ENCODE data around the gene PABPN1L. TPM values are rescaled to one million over a fixed set of nuclear protein-coding genes. Genes with fewer than 3 reads are reported as not detected.
A peak's percentile ranks its signal among the peaks of the same experiment; 100 is the strongest.

PABPN1L gene
- total and polyA plus RNA-seq, 2 of the 13 experiments (the other 11 are each of a cell fraction or from before 2014, with no cell fraction given): not detected

- TF ChIP-seq ZNF142 (CRISPR knock-in tag; IDR thresholded peaks at IDR 0.05) (no peak), CHD2 (IDR thresholded peaks at IDR 0.05; ENCODE audit: low read depth, low read length) (0 out of 2 replicates have a peak, but pooled peaks have one; percentile 34), CC2D1A (CRISPR knock-in tag; IDR thresholded peaks at IDR 0.05) (no peak), ZMYM3 (CRISPR knock-in tag; IDR thresholded peaks at IDR 0.05) (peak; percentile 27; the same call in 1 of the 2 replicates), ZNF251 (CRISPR knock-in tag; IDR thresholded peaks at IDR 0.05) (0 out of 2 replicates have a peak, but pooled peaks have one; percentile 14), ZNF776 (CRISPR knock-in tag; IDR thresholded peaks at IDR 0.05) (no peak; the same call in 1 of the 2 replicates), ZNF10 (CRISPR knock-in tag; IDR thresholded peaks at IDR 0.05; ENCODE audit: borderline replicate concordance, low read depth) (no peak), ZFP36 (IDR thresholded peaks at IDR 0.05; ENCODE audit: borderline replicate concordance, low read depth, low read length, partially characterized antibody) (no peak), GZF1 (CRISPR knock-in tag; IDR thresholded peaks at IDR 0.05) (peak; percentile 79; the same call in 1 of the 2 replicates), EHMT2 (IDR thresholded peaks at IDR 0.05; ENCODE audit: borderline replicate concordance, low read depth, low read length) (peak; percentile 37; the same call in 1 of the 2 replicates), RNF219 (CRISPR knock-in tag; IDR thresholded peaks at IDR 0.05) (no peak), GATAD1 (CRISPR knock-in tag; IDR thresholded peaks at IDR 0.05) (peak; percentile 48), ZFP36L1 (CRISPR knock-in tag; IDR thresholded peaks at IDR 0.05) (no peak), SOX6 (IDR thresholded peaks at IDR 0.05) (no peak), SOX6 (CRISPR knock-in tag; IDR thresholded peaks at IDR 0.05) (no peak; the same call in 1 of the 2 replicates), EEA1 (CRISPR knock-in tag; IDR thresholded peaks at IDR 0.05; ENCODE audit: borderline replicate concordance) (no peak), REPIN1 (CRISPR knock-in tag; IDR thresholded peaks at IDR 0.05; ENCODE audit: borderline replicate concordance, low read depth) (no peak), ZBTB2 (CRISPR knock-in tag; IDR thresholded peaks at IDR 0.05; ENCODE audit: low read depth) (no peak; the same call in 1 of the 2 replicates), CHD4 (IDR thresholded peaks at IDR 0.05; ENCODE audit: borderline replicate concordance, low read length) (no peak; the same call in 1 of the 2 replicates), PHF21A (CRISPR knock-in tag; IDR thresholded peaks at IDR 0.05) (no peak), ZNF350 (CRISPR knock-in tag; IDR thresholded peaks at IDR 0.05; ENCODE audit: borderline replicate concordance, low read depth) (peak; percentile 79), ZNF766 (CRISPR knock-in tag; IDR thresholded peaks at IDR 0.05; ENCODE audit: borderline replicate concordance) (no peak)
Measured at GRCh38 chr16:88839026-88839529, 27.4 kb downstream of the PABPN1L start (continued).

All from HepG2 (cell line).